Endothelial cell of umbilical vein (primary cell): ENCODE data around the gene CRTC1. TPM values are rescaled to one million over a fixed set of nuclear protein-coding genes. Genes with fewer than 3 reads are reported as not detected.

Experiments used
- BruUV-seq: library from RNA; stranded (reverse); fragments of 400-500 nt; replicated peaks from 2 replicates; lab custom pipeline; 2021; lab: Mats Ljungman, UMichigan
- CTCF ChIA-PET: fragments of 300-600, 350-600 bp; sonication (Branson Sonifier 250); formaldehyde crosslinking; loops from one replicate; lab custom pipeline; 2021; ENCODE audit warnings: antibody characterized with exemption, inconsistent platforms; lab: Charles Lee
- POLR2A ChIA-PET: fragments of 300-600, 350-600 bp; sonication (Branson Sonifier 250); formaldehyde crosslinking; loops from one replicate; lab custom pipeline; 2021; ENCODE audit warnings: antibody characterized with exemption, inconsistent platforms; lab: Charles Lee
- DNase-seq: peaks from one replicate; pipeline ENCODE4 v3.0.0-alpha.2; 2011; ENCODE audit warnings: low read depth, low spot score
- FAIRE-seq: peaks from 2 replicates; lab custom pipeline; 2011; peaks lifted over from hg19 to GRCh38; lab: Jason Lieb, UNC
- H2AFZ ChIP-seq: 2 replicates; pipeline ENCODE4 v1.6.0; 2012; ENCODE audit warnings: low read depth, low read length, control low read depth, inconsistent platforms
- H3K27ac ChIP-seq: 2 replicates; pipeline ENCODE4 v1.5.1; 2011; ENCODE audit warnings: low read depth, mild to moderate bottlenecking, control low read depth, low read length, moderate library complexity; ENCODE audit not compliant: insufficient read depth
- H3K27me3 ChIP-seq, 2 experiments: 2 replicates each; pipeline versions ENCODE4 v1.6.0 to v1.6.1; 2011; ENCODE audit warnings: low read length in 2 of 2, mixed read lengths in 1 of 2; ENCODE audit not compliant: control insufficient read depth in 2 of 2, insufficient read depth in 2 of 2
- H3K36me3 ChIP-seq, 2 experiments: 2 replicates in 1 of 2; 3 replicates in 1 of 2; pipeline ENCODE4 v1.5.1; 2011; ENCODE audit warnings: low read length in 2 of 2, mild to moderate bottlenecking in 1 of 2, moderate library complexity in 1 of 2; ENCODE audit not compliant: control insufficient read depth in 2 of 2, insufficient read depth in 2 of 2; ENCODE audit errors: extremely low read depth in 1 of 2
- H3K4me1 ChIP-seq: 3 replicates; pipeline ENCODE4 v1.5.1; 2011; ENCODE audit warnings: mild to moderate bottlenecking, low read length; ENCODE audit not compliant: control insufficient read depth, insufficient read depth; ENCODE audit errors: extremely low read depth
- H3K4me2 ChIP-seq: 2 replicates; pipeline ENCODE4 v1.6.1; 2011; ENCODE audit warnings: low read length, control low read depth, mixed read lengths; ENCODE audit not compliant: insufficient read depth
- H3K4me3 ChIP-seq, 3 experiments: fragments of 200-600 bp in 1 of 3; sonication (generic), shearing (Covaris generic) in 1 of 3; replicated peaks in 1 of 3; 2 replicates each; pipeline ENCODE4 v1.5.1; 2011 to 2016; ENCODE audit warnings: control low read depth in 3 of 3, low read length in 3 of 3, mild to moderate bottlenecking in 2 of 3, inconsistent platforms in 1 of 3, low read depth in 1 of 3, moderate library complexity in 1 of 3; ENCODE audit not compliant: insufficient read depth in 1 of 3
- H3K79me2 ChIP-seq: 2 replicates; pipeline ENCODE4 v1.6.0; 2012; ENCODE audit warnings: low read length, inconsistent platforms; ENCODE audit not compliant: control insufficient read depth, insufficient read depth
- H3K9ac ChIP-seq: replicated peaks from 2 replicates; pipeline ENCODE3; 2011; ENCODE audit warnings: low read length, control low read depth; ENCODE audit not compliant: insufficient read depth; ENCODE audit errors: extremely low read depth
- H3K9me1 ChIP-seq: replicated peaks from 3 replicates; pipeline ENCODE4 v1.6.0; 2011; ENCODE audit warnings: mild to moderate bottlenecking, low read length; ENCODE audit not compliant: control insufficient read depth, insufficient read depth; ENCODE audit errors: extremely low read depth
- H3K9me3 ChIP-seq: replicated peaks from 2 replicates; pipeline ENCODE4 v1.5.1; 2012; ENCODE audit warnings: low read length, inconsistent platforms; ENCODE audit not compliant: control insufficient read depth, insufficient read depth
- H4K20me1 ChIP-seq: replicated peaks from 2 replicates; pipeline ENCODE3; 2011; ENCODE audit warnings: mild to moderate bottlenecking, low read length; ENCODE audit not compliant: control insufficient read depth, insufficient read depth; ENCODE audit errors: extremely low read depth
- EZH2 ChIP-seq: IDR thresholded peaks from 2 replicates; pipeline ENCODE4 v1.6.1; 2012; ENCODE audit warnings: borderline replicate concordance, low read depth, mild to moderate bottlenecking, moderate library complexity, low read length, inconsistent platforms; ENCODE audit not compliant: severe bottlenecking
- FOS ChIP-seq: IDR thresholded peaks from 2 replicates; pipeline ENCODE4 v1.6.1; 2011; ENCODE audit warnings: mild to moderate bottlenecking, low read length, moderate library complexity, borderline replicate concordance; ENCODE audit not compliant: insufficient read depth
- GATA2 ChIP-seq: IDR thresholded peaks from 2 replicates; pipeline ENCODE4 v1.7.0; 2011; ENCODE audit warnings: low read depth, mild to moderate bottlenecking, moderate library complexity, mixed read lengths, low read length; ENCODE audit not compliant: insufficient read length, insufficient read depth
- JUN ChIP-seq: IDR thresholded peaks from 2 replicates; pipeline ENCODE4 v1.6.1; 2011; ENCODE audit warnings: borderline replicate concordance, low read depth; ENCODE audit not compliant: insufficient read length, insufficient read depth
- MYC ChIP-seq: IDR thresholded peaks from one replicate; pipeline ENCODE4 v1.6.1; 2011; ENCODE audit warnings: mild to moderate bottlenecking, low read depth, low read length
- POLR2A ChIP-seq: IDR thresholded peaks from 2 replicates; pipeline ENCODE4 v1.6.1; 2012; ENCODE audit warnings: low read depth, mild to moderate bottlenecking, control low read depth, low read length
- POLR2AphosphoS5 ChIP-seq: IDR thresholded peaks from 2 replicates; pipeline ENCODE4 v1.6.1; 2012; ENCODE audit warnings: low read depth, mild to moderate bottlenecking, control low read depth, low read length, moderate library complexity; ENCODE audit not compliant: insufficient read depth
- dilution Hi-C: fragments of 300-500 bp; cut with MboI; formaldehyde crosslinking; loops from one replicate; pipeline ENCODE4 v1.15.0; 2019; ENCODE audit warnings: low sequenced_read_pairs; ENCODE audit not compliant: extremely low pct_ligation_motif_present
- intact Hi-C: fragments of 100-400 bp; cut with micrococcal nuclease; formaldehyde crosslinking; loops from one replicate; pipeline ENCODE4 v1.10.0; 2022
- polyA plus RNA-seq, 4 experiments: library from polyadenylated mRNA; depleted of rRNA in 3 of 4; stranded (reverse) in 3 of 4; unstranded in 1 of 4; fragments of >200 nt; gene quantifications; 2 replicates each; pipeline versions ENCODE4 v1.2.1 to v1.2.3, GENCODE V29; 2011 to 2012; ENCODE audit warnings: missing spikeins in 1 of 4
- total RNA-seq: library from RNA; stranded (reverse); gene quantifications from 2 replicates; pipeline ENCODE4 v1.2.3, GENCODE V29; 2021
- TF ChIP-seq, protein P1 (sequence below), 2 donors: IDR thresholded peaks; 1 replicate in 1 of 2; 2 replicates in 1 of 2; pipeline ENCODE4 v1.5.1; 2011; ENCODE audit warnings: low read length in 2 of 2, mild to moderate bottlenecking in 2 of 2, moderate library complexity in 2 of 2, control low read depth in 1 of 2, inconsistent platforms in 1 of 2, low read depth in 1 of 2; ENCODE audit not compliant: insufficient read depth in 1 of 2; ENCODE audit errors: extremely low read depth in 1 of 2
- TF ChIP-seq, protein P2 (sequence below): IDR thresholded peaks from 2 replicates; pipeline ENCODE4 v1.6.1; 2011; ENCODE audit not compliant: insufficient read depth, insufficient read length

CRTC1 gene
- total and polyA plus RNA-seq, 2 donors (not counting 3 experiments of a cell fraction or from before 2014, with no cell fraction given) = 4.2 to 11.4 TPM

DNA sequence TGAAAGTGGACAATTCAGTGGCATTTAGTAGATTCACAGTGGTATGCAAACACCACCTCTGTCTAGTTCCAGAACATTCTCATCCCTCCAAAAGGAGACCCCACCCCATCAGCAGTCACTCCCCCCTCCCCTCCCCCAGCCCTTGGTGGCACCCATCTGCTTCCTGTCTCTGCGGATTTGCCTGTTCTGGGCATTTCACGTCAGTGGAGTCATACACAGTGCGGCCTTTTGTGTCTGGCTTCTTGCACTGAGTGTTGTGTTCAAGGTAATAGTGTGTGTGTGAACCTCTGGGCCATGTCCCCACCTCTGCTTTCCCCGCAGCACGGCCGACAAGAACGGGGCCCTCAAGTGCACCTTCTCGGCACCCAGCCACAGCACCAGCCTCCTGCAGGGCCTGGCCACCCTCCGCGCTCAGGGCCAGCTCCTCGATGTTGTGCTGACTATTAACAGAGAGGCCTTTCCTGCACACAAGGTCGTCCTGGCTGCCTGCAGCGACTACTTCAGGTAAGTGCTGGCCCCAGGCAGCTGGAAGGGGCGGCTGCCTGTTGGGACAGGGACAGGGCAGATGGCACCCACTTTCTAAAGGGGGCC lies 19.4 kb upstream of the CRTC1 start:
- Histone ChIP-seq H3K9ac (no peak overlapping the region), H3K27ac (no peak overlapping the region), H3K27me3 (no peaks in the 10 kb centered on the region), H3K36me3 (peaks cover 2 to 9% of the 10 kb centered on the region in 2 experiments), H3K9me1 (no peaks in the 10 kb centered on the region), H3K79me2 (no peaks in the 10 kb centered on the region), H4K20me1 (no peaks in the 10 kb centered on the region), H2AFZ (no peak overlapping the region), H3K4me3 (no peak overlapping the region), H3K4me2 (no peak overlapping the region), H3K9me3 (no peaks in the 10 kb centered on the region), H3K4me1 (peaks cover 3% of the 10 kb centered on the region)
- ChIA-PET CTCF (no interaction called here), POLR2A (no interaction called here)
- intact Hi-C loops (no loop called here), dilution Hi-C loops (no loop called here)
- FAIRE-seq = no peak
- DNase-seq = no peak
- BruUV-seq = no TSS peak
- TF ChIP-seq, protein P1, sequence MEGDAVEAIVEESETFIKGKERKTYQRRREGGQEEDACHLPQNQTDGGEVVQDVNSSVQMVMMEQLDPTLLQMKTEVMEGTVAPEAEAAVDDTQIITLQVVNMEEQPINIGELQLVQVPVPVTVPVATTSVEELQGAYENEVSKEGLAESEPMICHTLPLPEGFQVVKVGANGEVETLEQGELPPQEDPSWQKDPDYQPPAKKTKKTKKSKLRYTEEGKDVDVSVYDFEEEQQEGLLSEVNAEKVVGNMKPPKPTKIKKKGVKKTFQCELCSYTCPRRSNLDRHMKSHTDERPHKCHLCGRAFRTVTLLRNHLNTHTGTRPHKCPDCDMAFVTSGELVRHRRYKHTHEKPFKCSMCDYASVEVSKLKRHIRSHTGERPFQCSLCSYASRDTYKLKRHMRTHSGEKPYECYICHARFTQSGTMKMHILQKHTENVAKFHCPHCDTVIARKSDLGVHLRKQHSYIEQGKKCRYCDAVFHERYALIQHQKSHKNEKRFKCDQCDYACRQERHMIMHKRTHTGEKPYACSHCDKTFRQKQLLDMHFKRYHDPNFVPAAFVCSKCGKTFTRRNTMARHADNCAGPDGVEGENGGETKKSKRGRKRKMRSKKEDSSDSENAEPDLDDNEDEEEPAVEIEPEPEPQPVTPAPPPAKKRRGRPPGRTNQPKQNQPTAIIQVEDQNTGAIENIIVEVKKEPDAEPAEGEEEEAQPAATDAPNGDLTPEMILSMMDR (IDR thresholded peaks at IDR 0.05; ENCODE audit: extremely low read depth in 1 of 2, insufficient read depth in 1 of 2, low read depth in 1 of 2, low read length in 2 of 2) = no peak
- no peak for TF ChIP-seq JUN
- TF ChIP-seq MYC = no peak
- TF ChIP-seq POLR2A = no peak
- TF ChIP-seq POLR2AphosphoS5 = no peak
- no peak for TF ChIP-seq GATA2
- no peak for TF ChIP-seq EZH2
- TF ChIP-seq, protein P2, sequence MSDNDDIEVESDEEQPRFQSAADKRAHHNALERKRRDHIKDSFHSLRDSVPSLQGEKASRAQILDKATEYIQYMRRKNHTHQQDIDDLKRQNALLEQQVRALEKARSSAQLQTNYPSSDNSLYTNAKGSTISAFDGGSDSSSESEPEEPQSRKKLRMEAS = no peak
- no peak for TF ChIP-seq FOS
